Uterus (tissue), 4 donors: ENCODE measurements around the gene ECE2. TPM values are rescaled to one million over a fixed set of nuclear protein-coding genes. Genes with fewer than 3 reads are reported as not detected.

Experiments used
- DNase-seq, 2 donors: peaks; one replicate each; pipeline ENCODE4 v3.0.0-alpha.2; 2019 to 2020
- H3K27ac ChIP-seq, 2 donors: fragments of 200-600 bp; sonication (generic); 1 replicate in 1 of 2; 2 replicates in 1 of 2; pipeline ENCODE4 v1.5.1; 2016 to 2018
- H3K27me3 ChIP-seq, 2 donors: fragments of 200-600 bp; sonication (generic); one replicate each; pipeline ENCODE4 v1.5.1; 2018 to 2019; ENCODE audit warnings: control low read depth in 1 of 2
- H3K36me3 ChIP-seq, 2 donors: fragments of 200-600 bp; sonication (generic); one replicate each; pipeline ENCODE4 v1.5.1; 2019; ENCODE audit warnings: control low read depth in 1 of 2
- H3K4me1 ChIP-seq, 2 donors: fragments of 200-600 bp; sonication (generic); one replicate each; pipeline ENCODE4 v1.5.1; 2018 to 2019; ENCODE audit warnings: control low read depth in 1 of 2
- H3K4me3 ChIP-seq, 2 donors: fragments of 200-600 bp; sonication (generic); 1 replicate in 1 of 2; 2 replicates in 1 of 2; pipeline ENCODE4 v1.5.1; 2018 to 2019; ENCODE audit warnings: mild to moderate bottlenecking in 1 of 2
- H3K9me3 ChIP-seq, 2 donors: fragments of 200-600 bp; sonication (generic); one replicate each; pipeline ENCODE4 v1.5.1; 2019; ENCODE audit warnings: control low read depth in 1 of 2
- POLR2A ChIP-seq, 2 donors: fragments of 450-650 bp; IDR thresholded peaks; one replicate each; pipeline ENCODE4 v1.6.1; 2016; ENCODE audit warnings: antibody characterized with exemption in 2 of 2, mild to moderate bottlenecking in 1 of 2, moderate library complexity in 1 of 2
- intact Hi-C: fragments of 100-400 bp; cut with DNase I; formaldehyde crosslinking; loops from one replicate; pipeline ENCODE4 v1.15.1; 2023; ENCODE audit warnings: low total_unique reads
- total RNA-seq, 4 donors: library from RNA; depleted of rRNA in 3 of 4; stranded (reverse); fragments of >200 nt in 3 of 4; gene quantifications; one replicate each; pipeline versions ENCODE4 v1.1.0 to v1.2.4, GENCODE V29; 2014 to 2023
- TF ChIP-seq, protein P1 (sequence below), 4 experiments: fragments of 200-600 bp in 2 of 4; fragments of 450-650 bp in 2 of 4; sonication (generic) in 2 of 4; IDR thresholded peaks; one replicate each; pipeline ENCODE4 v1.5.1; 2016 to 2019; ENCODE audit warnings: antibody characterized with exemption in 4 of 4, mild to moderate bottlenecking in 2 of 4, moderate library complexity in 1 of 4
- donor health status: DM: yes; HTN: yes; CAD: no.

The ECE2 gene
- total RNA-seq, 4 donors from 2014 or later = not detected

DNA sequence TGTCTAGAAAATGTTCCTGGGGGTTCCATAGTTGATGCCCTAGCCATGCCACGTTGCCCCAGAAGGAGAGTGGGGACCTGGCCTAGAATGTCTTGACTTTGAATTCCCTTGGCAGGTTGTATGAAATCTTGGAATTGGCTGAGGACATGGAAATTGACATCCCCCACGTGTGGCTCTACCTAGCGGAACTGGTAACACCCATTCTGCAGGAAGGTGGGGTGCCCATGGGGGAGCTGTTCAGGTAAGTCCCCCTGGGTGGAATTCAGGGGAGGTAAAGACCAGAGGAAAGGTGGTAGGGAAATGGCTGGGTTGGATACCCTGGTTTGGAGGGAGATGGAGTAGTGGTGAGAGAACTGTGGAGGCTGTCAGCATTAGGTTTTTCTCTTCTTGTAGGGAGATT is 52.7 kb downstream of the ECE2 start:
- H3K4me3 ChIP-seq = no peak overlapping the region
- H3K27me3 ChIP-seq = no peaks in the 10 kb centered on the region
- no peaks in the 10 kb centered on the region for H3K36me3 ChIP-seq
- no peaks in the 10 kb centered on the region for H3K4me1 ChIP-seq
- no peak for TF ChIP-seq POLR2A (IDR thresholded peaks at IDR 0.05)
- TF ChIP-seq, protein P1, sequence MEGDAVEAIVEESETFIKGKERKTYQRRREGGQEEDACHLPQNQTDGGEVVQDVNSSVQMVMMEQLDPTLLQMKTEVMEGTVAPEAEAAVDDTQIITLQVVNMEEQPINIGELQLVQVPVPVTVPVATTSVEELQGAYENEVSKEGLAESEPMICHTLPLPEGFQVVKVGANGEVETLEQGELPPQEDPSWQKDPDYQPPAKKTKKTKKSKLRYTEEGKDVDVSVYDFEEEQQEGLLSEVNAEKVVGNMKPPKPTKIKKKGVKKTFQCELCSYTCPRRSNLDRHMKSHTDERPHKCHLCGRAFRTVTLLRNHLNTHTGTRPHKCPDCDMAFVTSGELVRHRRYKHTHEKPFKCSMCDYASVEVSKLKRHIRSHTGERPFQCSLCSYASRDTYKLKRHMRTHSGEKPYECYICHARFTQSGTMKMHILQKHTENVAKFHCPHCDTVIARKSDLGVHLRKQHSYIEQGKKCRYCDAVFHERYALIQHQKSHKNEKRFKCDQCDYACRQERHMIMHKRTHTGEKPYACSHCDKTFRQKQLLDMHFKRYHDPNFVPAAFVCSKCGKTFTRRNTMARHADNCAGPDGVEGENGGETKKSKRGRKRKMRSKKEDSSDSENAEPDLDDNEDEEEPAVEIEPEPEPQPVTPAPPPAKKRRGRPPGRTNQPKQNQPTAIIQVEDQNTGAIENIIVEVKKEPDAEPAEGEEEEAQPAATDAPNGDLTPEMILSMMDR (IDR thresholded peaks at IDR 0.05) = no peak
- intact Hi-C loops = no loop called here
- DNase-seq = no peak
- no peak overlapping the region for H3K27ac ChIP-seq
- H3K9me3 ChIP-seq = no peaks in the 10 kb centered on the region

DNA sequence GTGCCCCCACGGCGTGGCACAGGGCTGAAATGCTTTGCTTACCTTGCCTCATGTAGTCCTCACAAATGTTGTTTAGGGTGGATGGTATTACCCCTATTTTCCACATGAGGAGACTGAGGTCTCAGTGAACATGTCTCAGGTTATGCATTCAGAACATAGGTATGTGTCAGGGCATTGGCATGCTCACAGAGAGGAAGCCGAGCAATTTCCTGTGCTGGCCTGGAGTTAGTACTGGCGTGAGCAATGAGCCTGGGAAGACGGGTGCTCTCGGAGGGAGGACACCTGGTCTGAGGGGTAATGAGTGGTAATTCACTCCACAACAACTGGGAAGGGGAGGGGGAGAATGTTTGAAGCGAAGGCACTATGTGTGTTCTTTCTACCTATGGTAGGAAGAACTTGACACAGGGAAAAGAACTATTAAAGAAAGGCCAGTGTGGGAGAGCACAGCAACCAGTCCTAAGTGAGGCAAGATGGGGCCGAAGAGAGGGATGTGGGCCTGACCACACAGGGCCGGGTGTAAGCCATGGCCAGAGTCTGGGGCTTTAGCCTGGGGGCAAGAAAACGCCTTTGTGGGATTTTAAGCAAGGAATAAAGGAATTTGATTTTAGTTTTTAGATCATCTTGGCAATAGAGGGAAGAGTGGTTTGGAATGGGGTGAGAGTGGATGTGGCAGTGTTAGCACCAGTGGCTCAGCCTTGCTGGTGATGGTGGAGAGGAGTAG is 56.7 kb downstream of the ECE2 start:
- TF ChIP-seq, protein P1 (IDR thresholded peaks at IDR 0.05) = no peak
- TF ChIP-seq POLR2A (IDR thresholded peaks at IDR 0.05) = no peak
- Histone ChIP-seq H3K4me3 (no peak overlapping the region), H3K36me3 (no peaks in the 10 kb centered on the region), H3K27me3 (no peaks in the 10 kb centered on the region), H3K27ac (peak overlapping the region in 1 of 2 donors; percentile 51), H3K9me3 (no peaks in the 10 kb centered on the region), H3K4me1 (no peaks in the 10 kb centered on the region)
- intact Hi-C loops = no loop called here
- DNase-seq = no peak

DNA sequence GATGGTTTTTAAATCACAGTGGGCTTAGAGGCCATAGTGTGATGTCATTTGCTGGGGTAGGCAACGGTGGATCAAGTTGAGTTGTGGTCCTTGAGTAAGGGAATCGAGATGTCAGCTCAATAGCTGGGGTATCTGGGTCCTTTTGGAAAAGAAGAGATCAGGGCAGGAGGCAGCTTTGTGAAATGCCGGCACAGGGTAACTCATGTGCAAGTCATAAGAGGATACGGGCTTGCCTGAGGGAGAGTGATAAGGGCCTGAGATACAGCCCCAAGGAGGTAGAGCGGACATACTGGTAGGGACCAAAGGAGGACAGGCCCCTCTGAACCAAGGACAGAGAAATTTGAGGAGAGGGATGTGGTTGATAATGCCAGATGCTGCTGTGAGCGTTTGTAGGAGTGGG is 57.4 kb downstream of the ECE2 start:
- H3K4me3 ChIP-seq = no peak overlapping the region
- intact Hi-C loops = no loop called here
- peak overlapping the region in 1 of 2 donors; percentile 51 for H3K27ac ChIP-seq
- H3K36me3 ChIP-seq = no peaks in the 10 kb centered on the region
- H3K27me3 ChIP-seq = no peaks in the 10 kb centered on the region
- no peak for DNase-seq
- TF ChIP-seq, protein P1 (IDR thresholded peaks at IDR 0.05) = no peak
- no peaks in the 10 kb centered on the region for H3K9me3 ChIP-seq
- H3K4me1 ChIP-seq = peaks cover 3 to 6% of the 10 kb centered on the region in 2 donors

DNA sequence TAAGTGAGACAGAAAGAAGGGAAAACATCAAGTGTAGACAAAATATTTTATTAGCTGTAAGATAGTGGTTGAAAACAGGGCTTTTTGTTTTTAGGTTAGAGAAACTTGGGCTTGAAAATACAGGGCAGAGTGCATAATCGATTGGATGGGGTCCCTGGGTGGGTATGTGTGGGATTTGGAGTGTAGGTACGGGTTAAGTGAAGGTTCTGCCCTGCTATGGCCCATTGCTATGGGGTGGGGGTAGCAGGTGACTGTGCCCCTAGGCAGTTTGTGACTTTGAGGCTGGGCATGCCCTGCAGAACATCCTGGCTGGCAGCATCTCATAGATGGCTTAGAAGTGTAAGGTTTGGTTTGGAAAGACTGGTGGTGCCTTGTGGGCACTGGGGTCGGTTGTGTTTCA is 57.9 kb downstream of the ECE2 start:
- H3K4me1 ChIP-seq = peaks cover 6% of the 10 kb centered on the region in 2 donors
- no peak overlapping the region for H3K27ac ChIP-seq
- no peak for DNase-seq
- no peaks in the 10 kb centered on the region for H3K27me3 ChIP-seq
- intact Hi-C loops = no loop called here
- H3K9me3 ChIP-seq = no peaks in the 10 kb centered on the region
- no peak for TF ChIP-seq POLR2A (IDR thresholded peaks at IDR 0.05)
- TF ChIP-seq, protein P1 (IDR thresholded peaks at IDR 0.05) = no peak
- no peak overlapping the region for H3K4me3 ChIP-seq
- no peaks in the 10 kb centered on the region for H3K36me3 ChIP-seq

DNA sequence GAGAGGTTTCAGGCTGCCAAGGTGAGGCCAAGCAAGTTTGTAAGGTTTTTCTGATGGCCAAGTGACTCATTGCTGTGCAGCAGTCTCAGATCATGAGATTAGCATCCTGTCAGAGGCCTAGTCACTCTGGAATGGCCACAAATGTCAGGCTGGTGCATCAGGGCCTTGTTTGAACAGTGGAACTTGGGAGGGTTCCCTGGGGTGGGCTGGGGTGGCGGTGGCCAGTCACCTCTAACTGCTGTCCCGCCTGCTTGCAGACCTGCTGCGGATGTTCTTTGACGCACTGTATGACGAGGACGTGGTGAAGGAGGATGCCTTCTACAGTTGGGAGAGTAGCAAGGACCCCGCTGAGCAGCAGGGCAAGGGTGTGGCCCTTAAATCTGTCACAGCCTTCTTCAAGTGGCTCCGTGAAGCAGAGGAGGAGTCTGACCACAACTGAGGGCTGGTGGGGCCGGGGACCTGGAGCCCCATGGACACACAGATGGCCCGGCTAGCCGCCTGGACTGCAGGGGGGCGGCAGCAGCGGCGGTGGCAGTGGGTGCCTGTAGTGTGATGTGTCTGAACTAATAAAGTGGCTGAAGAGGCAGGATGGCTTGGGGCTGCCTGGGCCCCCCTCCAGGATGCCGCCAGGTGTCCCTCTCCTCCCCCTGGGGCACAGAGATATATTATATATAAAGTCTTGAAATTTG is 58.8 kb downstream of the ECE2 start:
- no peak for DNase-seq
- no peaks in the 10 kb centered on the region for H3K9me3 ChIP-seq
- intact Hi-C loops = no loop called here
- no peak overlapping the region for H3K4me3 ChIP-seq
- H3K36me3 ChIP-seq = no peaks in the 10 kb centered on the region
- TF ChIP-seq, protein P1 (IDR thresholded peaks at IDR 0.05) = no peak
- TF ChIP-seq POLR2A (IDR thresholded peaks at IDR 0.05) = no peak
- H3K27me3 ChIP-seq = no peaks in the 10 kb centered on the region
- H3K4me1 ChIP-seq = peaks cover 6 to 10% of the 10 kb centered on the region in 2 donors
- peak overlapping the region; percentile 96 to 100 for H3K27ac ChIP-seq
